SK-N-SH (cell line): ENCODE results near the gene AMPH.

Source experiments
- CHD2 ChIP-seq: fragments of 150-350 bp; IDR thresholded peaks from 2 replicates; pipeline ENCODE4 v1.6.1; 2018; ENCODE audit warnings: low read length; ENCODE audit not compliant: partially characterized antibody
- CTCF ChIP-seq: fragments of 200-600 bp; sonication (generic); IDR thresholded peaks from 2 replicates; pipeline ENCODE4 v1.6.1; 2017; ENCODE audit warnings: antibody characterized with exemption, mild to moderate bottlenecking, moderate library complexity
- EP300 ChIP-seq, 2 experiments: IDR thresholded peaks; 2 replicates each; pipeline versions ENCODE4 v1.4.0 to v1.6.1; 2012; ENCODE audit warnings: borderline replicate concordance in 1 of 2, low read depth in 1 of 2, low read length in 1 of 2
- EZH2phosphoT487 ChIP-seq: fragments of 200-600 bp; sonication (generic); IDR thresholded peaks from 2 replicates; pipeline ENCODE4 v1.6.1; 2017; ENCODE audit warnings: low read depth, mixed run types, mild to moderate bottlenecking, antibody characterized with exemption, moderate library complexity, borderline replicate concordance
- FOSL2 ChIP-seq: IDR thresholded peaks from 2 replicates; pipeline ENCODE4 v1.4.0; 2012; ENCODE audit warnings: low read depth, mild to moderate bottlenecking, moderate library complexity, borderline replicate concordance
- MXI1 ChIP-seq: IDR thresholded peaks from 2 replicates; pipeline ENCODE4 v1.6.1; 2012; ENCODE audit warnings: mild to moderate bottlenecking, low read depth, low read length, improper control_type of control experiment
- POLR2AphosphoS5 ChIP-seq: IDR thresholded peaks from 2 replicates; pipeline ENCODE4 v1.6.1; 2012; ENCODE audit warnings: low read depth, low read length
- RAD21 ChIP-seq: IDR thresholded peaks from 2 replicates; pipeline ENCODE4 v1.6.1; 2012; ENCODE audit warnings: mild to moderate bottlenecking, low read length
- REST ChIP-seq: IDR thresholded peaks from 2 replicates; pipeline ENCODE4 v1.6.1; 2012; ENCODE audit warnings: mild to moderate bottlenecking, low read depth, low read length, moderate library complexity
- TAF1 ChIP-seq: IDR thresholded peaks from 2 replicates; pipeline ENCODE4 v1.6.1; 2012; ENCODE audit warnings: low read depth, mild to moderate bottlenecking, low read length, moderate library complexity, borderline replicate concordance
- TEAD4 ChIP-seq: IDR thresholded peaks from 2 replicates; pipeline ENCODE4 v1.4.0; 2012; ENCODE audit warnings: mild to moderate bottlenecking, borderline replicate concordance; ENCODE audit not compliant: insufficient read depth
- USF1 ChIP-seq: IDR thresholded peaks from 2 replicates; pipeline ENCODE4 v1.4.0; 2012; ENCODE audit warnings: low read depth, borderline replicate concordance
- YY1 ChIP-seq: IDR thresholded peaks from 2 replicates; pipeline ENCODE4 v1.4.0; 2012; ENCODE audit warnings: low read depth, mild to moderate bottlenecking
- TF ChIP-seq, protein P1 (sequence below): IDR thresholded peaks from 2 replicates; pipeline ENCODE4 v1.4.0; 2012; ENCODE audit warnings: low read depth, borderline replicate concordance

GRCh38 chr7:38625866-38626265, 5.3 kb downstream of the AMPH start:
- TF ChIP-seq EP300 (IDR thresholded peaks at IDR 0.05; ENCODE audit: borderline replicate concordance in 1 of 2, low read depth in 1 of 2, low read length in 1 of 2) (no peak), RAD21 (no peak), TAF1 (no peak), CTCF (no peak), YY1 (no peak), EZH2phosphoT487 (no peak), MXI1 (no peak), POLR2AphosphoS5 (no peak), USF1 (no peak), REST (no peak), TEAD4 (no peak), CHD2 (no peak), FOSL2 (no peak)
- TF ChIP-seq, protein P1, sequence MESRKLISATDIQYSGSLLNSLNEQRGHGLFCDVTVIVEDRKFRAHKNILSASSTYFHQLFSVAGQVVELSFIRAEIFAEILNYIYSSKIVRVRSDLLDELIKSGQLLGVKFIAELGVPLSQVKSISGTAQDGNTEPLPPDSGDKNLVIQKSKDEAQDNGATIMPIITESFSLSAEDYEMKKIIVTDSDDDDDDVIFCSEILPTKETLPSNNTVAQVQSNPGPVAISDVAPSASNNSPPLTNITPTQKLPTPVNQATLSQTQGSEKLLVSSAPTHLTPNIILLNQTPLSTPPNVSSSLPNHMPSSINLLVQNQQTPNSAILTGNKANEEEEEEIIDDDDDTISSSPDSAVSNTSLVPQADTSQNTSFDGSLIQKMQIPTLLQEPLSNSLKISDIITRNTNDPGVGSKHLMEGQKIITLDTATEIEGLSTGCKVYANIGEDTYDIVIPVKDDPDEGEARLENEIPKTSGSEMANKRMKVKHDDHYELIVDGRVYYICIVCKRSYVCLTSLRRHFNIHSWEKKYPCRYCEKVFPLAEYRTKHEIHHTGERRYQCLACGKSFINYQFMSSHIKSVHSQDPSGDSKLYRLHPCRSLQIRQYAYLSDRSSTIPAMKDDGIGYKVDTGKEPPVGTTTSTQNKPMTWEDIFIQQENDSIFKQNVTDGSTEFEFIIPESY: no peak
